ENCODE results near the gene RAB8B.

RAB8B gene

GRCh38 chr15:63169788-63170187 is 19.6 kb upstream of the RAB8B start:
- no peak for TF ChIP-seq ZFX (IDR thresholded peaks at IDR 0.05; ENCODE audit: borderline replicate concordance)
- no peak for TF ChIP-seq CTCF (IDR thresholded peaks at IDR 0.05)
- H3K27ac ChIP-seq: no peak overlapping the region

- TF ChIP-seq CTCF (IDR thresholded peaks at IDR 0.05): no peak
- TF ChIP-seq ZFX (IDR thresholded peaks at IDR 0.05; ENCODE audit: borderline replicate concordance): no peak
- H3K27ac ChIP-seq: no peak overlapping the region
Measured at GRCh38 chr15:63172376-63172775, 17.0 kb upstream of the RAB8B start.

- no peak overlapping the region for H3K27ac ChIP-seq
- TF ChIP-seq CTCF (IDR thresholded peaks at IDR 0.05) (no peak), ZFX (IDR thresholded peaks at IDR 0.05; ENCODE audit: borderline replicate concordance) (no peak)
Measured at GRCh38 chr15:63172851-63173451, 16.5 kb upstream of the RAB8B start.

GRCh38 chr15:63176302-63176701 is 13.1 kb upstream of the RAB8B start:
- TF ChIP-seq ZFX (IDR thresholded peaks at IDR 0.05; ENCODE audit: borderline replicate concordance) (no peak), CTCF (IDR thresholded peaks at IDR 0.05) (no peak)
- no peak overlapping the region for H3K27ac ChIP-seq

GRCh38 chr15:63178034-63178433 is 11.4 kb upstream of the RAB8B start:
- TF ChIP-seq ZFX (IDR thresholded peaks at IDR 0.05; ENCODE audit: borderline replicate concordance): no peak
- no peak for TF ChIP-seq CTCF (IDR thresholded peaks at IDR 0.05)
- no peak overlapping the region for H3K27ac ChIP-seq

GRCh38 chr15:63180746-63181145 is 8.7 kb upstream of the RAB8B start:
- H3K27ac ChIP-seq: no peak overlapping the region
- TF ChIP-seq ZFX (IDR thresholded peaks at IDR 0.05; ENCODE audit: borderline replicate concordance) (no peak), CTCF (IDR thresholded peaks at IDR 0.05) (no peak)

GRCh38 chr15:63181648-63182047 is 7.8 kb upstream of the RAB8B start:
- no peak overlapping the region for H3K27ac ChIP-seq
- TF ChIP-seq ZFX (IDR thresholded peaks at IDR 0.05; ENCODE audit: borderline replicate concordance) (no peak), CTCF (IDR thresholded peaks at IDR 0.05) (no peak)

Data from 22Rv1 (cell line).